Measurements from ENCODE around the gene PUM2.
"Not testable (repeated sequence)": the region's sequence is repeated elsewhere in the genome, so short reads cannot be mapped to it uniquely, and the experiment has no call there.

The PUM2 gene

DNA sequence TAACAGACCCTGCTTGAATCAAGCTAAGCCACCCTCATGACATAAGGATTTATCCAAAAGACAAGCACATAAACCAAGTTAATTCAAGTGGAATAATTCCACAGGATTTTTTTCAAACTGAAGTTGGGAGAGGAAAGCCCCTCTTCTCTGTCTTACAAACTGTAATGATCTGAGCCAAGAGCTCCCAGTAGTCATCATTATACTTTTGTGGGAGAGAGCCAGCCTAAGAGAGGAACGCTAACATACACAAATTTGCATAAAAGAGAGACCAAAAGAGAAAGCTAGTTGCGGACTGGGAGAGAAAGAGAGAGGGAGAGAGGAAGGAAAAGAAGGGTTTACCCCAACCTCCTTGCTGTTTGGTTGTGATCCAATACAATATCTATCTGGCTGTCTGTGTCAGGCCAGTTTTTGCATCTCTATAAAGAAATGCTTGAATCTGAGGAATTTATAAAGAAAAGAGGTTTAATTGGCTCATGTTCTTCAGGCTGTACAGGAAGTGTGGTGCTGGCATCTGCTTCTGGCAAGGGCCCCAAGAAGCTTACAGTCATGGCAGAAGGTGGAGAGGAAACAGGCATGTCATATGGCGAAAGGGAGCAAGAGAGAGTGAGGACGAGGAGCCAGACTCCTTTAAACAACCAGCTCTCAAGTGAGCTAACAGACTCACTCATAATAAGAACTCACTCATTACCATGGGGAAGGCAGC lies 20.8 kb upstream of the PUM2 start:
- no peak for DNase-seq (ENCODE audit: low read depth in 2 of 2, low spot score in 1 of 2)

GRCh38 chr2:20370191-20370590 lies 19.5 kb upstream of the PUM2 start:
- no peak for DNase-seq (ENCODE audit: low read depth in 2 of 2, low spot score in 1 of 2)

GRCh38 chr2:20369366-20369765 lies 18.7 kb upstream of the PUM2 start:
- DNase-seq (ENCODE audit: low read depth in 2 of 2, low spot score in 1 of 2): no peak

GRCh38 chr2:20368706-20369105 lies 18.1 kb upstream of the PUM2 start:
- DNase-seq (ENCODE audit: low read depth in 2 of 2, low spot score in 1 of 2): no peak

DNA sequence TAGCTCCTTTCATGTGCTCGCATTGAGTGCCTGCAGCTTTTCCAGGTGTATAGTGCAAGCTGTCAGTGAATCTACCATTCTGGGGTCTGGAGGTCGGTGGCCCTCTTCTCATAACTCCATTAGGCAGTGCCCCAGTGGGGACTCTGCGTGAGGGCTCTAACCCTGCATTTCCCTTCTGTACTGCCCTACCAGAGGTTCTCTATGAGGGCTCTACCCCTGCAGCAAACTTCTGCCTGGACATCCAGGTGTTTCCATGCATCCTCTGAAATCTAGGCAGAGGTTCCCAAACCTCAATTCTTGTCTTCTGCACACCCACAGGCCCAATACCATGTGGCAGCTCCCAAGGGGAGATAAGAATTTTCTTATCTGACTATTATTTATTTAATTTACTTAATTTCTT lies 17.3 kb upstream of the PUM2 start:
- DNase-seq (ENCODE audit: low read depth in 2 of 2, low spot score in 1 of 2): not testable (repeated sequence)

- DNase-seq (ENCODE audit: low read depth in 2 of 2, low spot score in 1 of 2): no peak
Measured at GRCh38 chr2:20366672-20367116, 16.1 kb upstream of the PUM2 start.

DNA sequence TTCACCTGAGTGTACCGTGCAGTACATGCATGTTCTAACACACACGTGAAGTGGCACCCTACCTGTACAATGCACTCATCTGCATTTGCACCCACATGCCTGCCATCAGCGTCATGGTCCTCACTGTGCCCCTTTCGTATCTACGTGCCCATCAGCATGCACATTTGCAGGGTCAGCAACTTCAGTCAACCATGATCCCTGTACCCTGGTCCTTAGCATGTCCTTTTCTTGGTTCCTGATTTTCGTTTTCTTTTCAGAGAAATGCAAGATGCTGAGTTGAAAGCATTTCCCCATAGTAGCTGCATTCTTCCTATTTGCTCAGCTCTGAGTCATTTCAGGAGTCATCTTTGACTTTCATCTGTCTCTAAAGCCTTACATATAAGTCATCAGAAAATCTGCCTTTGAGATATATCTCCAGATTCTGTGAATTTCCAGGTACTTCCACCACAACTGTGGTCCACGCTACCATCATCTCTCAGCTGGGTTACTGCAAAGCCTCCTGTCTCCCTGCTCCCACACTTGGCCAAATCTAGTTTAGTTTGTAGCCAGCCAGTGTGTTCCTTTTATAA lies 14.7 kb upstream of the PUM2 start:
- no peak for DNase-seq (ENCODE audit: low read depth in 2 of 2, low spot score in 1 of 2)

GRCh38 chr2:20363578-20363977 lies 12.9 kb upstream of the PUM2 start:
- DNase-seq (ENCODE audit: low read depth in 2 of 2, low spot score in 1 of 2): no peak

DNA sequence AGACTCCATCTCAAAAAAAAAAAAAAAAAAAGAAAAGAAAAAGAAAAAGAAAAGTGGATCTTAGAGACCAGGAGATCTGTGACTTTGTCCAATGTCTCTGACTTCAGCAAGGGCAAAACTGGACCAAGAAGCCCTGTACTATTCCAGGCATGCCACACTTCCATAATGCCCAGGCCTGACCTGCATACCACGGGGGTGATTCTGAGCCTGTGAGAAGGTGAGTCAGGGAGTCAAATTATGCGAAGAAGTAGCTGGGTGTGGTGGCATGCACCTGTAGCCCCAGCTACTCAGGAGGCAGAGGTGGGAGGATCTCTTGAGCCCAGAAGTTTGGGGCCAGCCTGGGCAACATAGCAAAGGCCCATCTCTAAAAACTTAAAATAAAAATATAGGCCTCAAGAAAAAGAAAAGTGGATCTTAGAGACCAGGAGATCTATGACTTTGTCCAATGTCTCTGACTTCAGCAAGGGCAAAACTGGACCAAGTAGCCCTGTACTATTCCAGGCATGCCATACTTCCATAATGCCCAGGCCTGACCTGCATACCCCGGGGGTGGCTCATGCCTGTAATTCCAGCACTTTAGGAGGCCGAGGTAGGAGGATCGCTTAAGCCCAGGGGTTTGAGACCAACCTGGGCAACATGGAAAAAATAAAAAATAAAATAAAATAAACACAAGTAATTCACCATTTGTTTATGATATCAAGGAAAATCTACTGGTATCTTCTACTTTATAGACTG lies 12.2 kb upstream of the PUM2 start:
- DNase-seq (ENCODE audit: low read depth in 2 of 2, low spot score in 1 of 2): no peak

GRCh38 chr2:20361893-20362292 lies 11.2 kb upstream of the PUM2 start:
- DNase-seq (ENCODE audit: low read depth in 2 of 2, low spot score in 1 of 2): no peak

- no peak for DNase-seq (ENCODE audit: low read depth in 2 of 2, low spot score in 1 of 2)
Measured at GRCh38 chr2:20359096-20359495, 8.5 kb upstream of the PUM2 start.

GRCh38 chr2:20357638-20358389 lies 7.2 kb upstream of the PUM2 start:
- DNase-seq (ENCODE audit: low read depth in 2 of 2, low spot score in 1 of 2): no peak

GRCh38 chr2:20356042-20356441 lies 5.4 kb upstream of the PUM2 start:
- no peak for DNase-seq (ENCODE audit: low read depth in 2 of 2, low spot score in 1 of 2)

DNA sequence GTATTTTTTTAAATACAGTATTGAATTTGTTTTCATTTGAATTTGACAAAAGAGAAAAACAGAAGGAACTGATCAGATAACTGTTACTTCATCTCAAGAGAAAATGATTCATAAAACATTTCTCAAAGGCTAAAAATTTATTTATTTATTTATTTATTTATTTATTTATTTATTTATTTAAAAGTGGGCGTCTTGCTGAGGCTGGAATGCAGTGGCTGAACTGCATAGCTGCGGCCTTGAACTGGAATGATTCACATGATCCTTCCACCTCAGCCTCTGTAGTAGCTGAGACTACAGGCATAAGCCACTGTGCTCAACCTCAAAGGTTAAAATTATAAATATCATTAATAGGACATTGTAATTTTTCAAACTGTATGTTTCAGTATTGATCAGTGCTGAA lies 4.5 kb upstream of the PUM2 start:
- DNase-seq (ENCODE audit: low read depth in 2 of 2, low spot score in 1 of 2): no peak

DNA sequence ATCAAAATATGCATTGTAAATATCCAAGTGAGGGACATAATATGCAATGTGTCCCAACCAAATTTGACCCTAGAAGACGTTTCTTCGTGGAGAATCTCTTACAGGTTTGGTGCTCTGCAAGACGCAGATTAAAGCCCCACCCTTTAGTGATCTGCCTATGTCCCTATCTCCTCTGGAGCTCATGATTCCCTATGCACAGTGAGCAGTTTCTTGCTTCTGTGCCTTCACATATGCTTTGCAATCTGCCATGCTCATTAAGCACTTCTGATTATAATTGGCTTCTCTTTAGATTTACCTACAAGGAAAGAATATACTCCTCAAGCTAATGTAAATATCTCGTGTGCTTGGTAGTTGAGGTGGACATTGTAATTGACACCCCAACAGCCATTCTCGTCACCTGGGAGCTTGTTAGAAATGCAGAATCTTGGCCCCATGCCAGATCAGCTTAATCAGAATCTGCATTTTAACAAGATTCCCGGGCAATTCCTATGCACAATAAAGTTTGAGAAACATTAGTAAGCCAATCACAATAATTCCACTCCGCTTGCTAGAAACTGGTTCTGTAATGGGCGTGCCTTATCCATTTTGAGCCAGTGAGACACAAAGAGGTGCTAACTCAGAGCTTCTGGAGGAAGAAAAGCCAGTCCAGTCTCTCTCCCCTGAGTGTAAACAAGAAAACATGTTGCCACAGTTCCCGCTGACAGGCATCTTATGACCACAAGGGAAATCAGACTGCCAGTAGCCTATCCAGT lies 2.8 kb upstream of the PUM2 start:
- no peak for DNase-seq (ENCODE audit: low read depth in 2 of 2, low spot score in 1 of 2)

GRCh38 chr2:20352581-20353216 lies 2.1 kb upstream of the PUM2 start:
- DNase-seq (ENCODE audit: low read depth in 2 of 2, low spot score in 1 of 2): no peak

- DNase-seq (ENCODE audit: low read depth in 2 of 2, low spot score in 1 of 2): no peak
Measured at GRCh38 chr2:20352230-20352578, 1.6 kb upstream of the PUM2 start.

DNA sequence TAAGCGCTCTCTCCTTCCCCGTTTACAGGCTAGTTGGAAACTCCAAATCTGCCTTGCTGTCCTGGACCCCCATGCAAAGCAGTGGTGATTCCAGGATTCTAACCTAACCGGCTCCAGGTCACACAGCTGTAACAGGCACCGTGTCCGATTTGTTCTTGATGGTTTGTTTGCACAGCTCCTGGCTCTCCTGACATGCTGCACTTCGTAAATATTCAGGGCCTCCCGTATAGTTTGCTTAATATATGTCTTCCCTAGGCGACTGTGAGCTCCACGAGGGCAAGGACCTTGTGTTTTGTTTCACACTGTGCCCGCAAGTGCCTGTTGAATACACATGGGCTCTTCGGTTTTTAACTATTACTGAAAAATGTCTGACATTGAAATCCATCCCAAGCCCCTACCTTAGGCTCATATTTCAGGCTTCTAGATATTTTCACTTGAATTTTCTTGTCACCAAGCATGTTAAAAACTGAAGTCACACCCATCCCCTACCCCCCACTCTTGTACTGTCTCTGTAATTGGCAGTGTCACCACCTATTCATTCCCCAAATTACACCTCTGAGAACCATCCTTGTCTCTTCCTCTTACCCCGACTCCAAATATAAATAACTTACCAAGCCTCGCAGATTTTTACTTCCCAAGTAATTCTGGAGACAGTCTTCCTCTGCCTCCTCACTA lies 1.0 kb upstream of the PUM2 start:
- no peak for DNase-seq (ENCODE audit: low read depth in 2 of 2, low spot score in 1 of 2)

DNA sequence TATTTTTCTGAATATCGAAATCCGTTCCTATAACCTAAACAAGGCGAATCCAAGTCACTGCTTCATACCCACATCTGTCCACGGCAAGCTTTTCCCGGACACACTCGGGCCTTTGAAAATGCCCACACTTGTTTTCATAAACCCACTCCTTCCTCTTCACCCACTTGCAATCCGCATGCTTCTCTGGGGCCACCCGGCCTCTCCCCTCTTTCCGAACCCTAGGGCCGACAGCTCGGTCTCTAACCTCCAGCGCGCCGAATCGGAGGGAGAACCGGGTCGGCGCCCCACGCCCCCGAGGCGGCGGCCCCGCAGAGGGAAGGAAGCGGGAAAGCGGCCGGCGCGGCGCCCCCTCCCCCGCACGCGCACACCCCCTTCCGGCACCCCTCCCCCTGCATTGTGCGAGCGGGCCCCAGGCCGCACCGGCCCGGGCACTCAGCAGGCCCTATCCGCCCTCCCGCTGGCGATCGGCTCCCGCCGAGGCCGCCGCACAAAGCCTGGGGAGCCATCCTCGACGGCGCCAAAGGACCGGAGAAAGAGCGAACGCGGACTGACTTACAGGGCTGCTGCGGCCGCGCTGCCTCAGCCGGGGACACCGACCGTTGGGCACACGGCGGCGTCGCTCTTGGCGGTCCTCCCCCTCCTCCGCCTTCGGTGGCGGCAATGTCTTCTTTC lies 467 bp downstream of the PUM2 start:
- peak in 1 of 2 donors; percentile 28 for DNase-seq (ENCODE audit: low read depth in 2 of 2, low spot score in 1 of 2)

DNA sequence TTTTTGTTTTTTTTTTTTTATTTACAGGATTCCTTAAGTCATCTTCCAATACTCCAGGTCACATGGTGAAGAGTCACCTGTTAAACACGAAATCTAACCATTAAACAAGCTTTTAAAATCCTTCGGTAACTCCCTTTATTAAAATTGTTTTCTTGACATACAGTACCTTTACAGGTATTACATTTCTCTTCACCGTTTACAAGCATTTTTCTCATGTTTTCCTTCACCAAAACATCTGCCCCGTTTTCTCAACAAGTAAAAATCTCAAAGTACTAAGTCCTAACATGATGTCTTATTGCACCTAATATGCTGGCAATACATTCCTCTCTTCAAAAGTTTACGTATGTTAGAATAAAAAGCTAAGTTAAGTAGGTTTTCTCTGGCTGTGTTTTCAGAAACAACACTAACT lies 1.1 kb downstream of the PUM2 start:
- no peak for DNase-seq (ENCODE audit: low read depth in 2 of 2, low spot score in 1 of 2)

Data from stimulated activated CD8-positive, alpha-beta memory T cell treated with anti-CD3 and anti-CD28 coated beads, Interleukin-4, amount 100 ng/mL, for 1 hour (primary cell).